H9 (cell line): ENCODE measurements around the gene CDNF. TPM values are rescaled to one million over a fixed set of nuclear protein-coding genes. Genes with fewer than 3 reads are reported as not detected.

Experiments used
- DNase-seq: peaks from one replicate; pipeline ENCODE4 v3.0.0-alpha.2; 2017
- H2AFZ ChIP-seq: one replicate; pipeline ENCODE4 v1.6.1; 2013; ENCODE audit warnings: mild to moderate bottlenecking, low read length, control low read depth, moderate library complexity
- H2AK5ac ChIP-seq: 2 replicates; pipeline ENCODE4 v1.6.1; 2013; ENCODE audit warnings: low read length, control low read depth, mixed read lengths; ENCODE audit not compliant: insufficient read length
- H2BK120ac ChIP-seq: one replicate; pipeline ENCODE4 v1.6.1; 2013; ENCODE audit warnings: low read depth, mild to moderate bottlenecking, low read length, control low read depth, inconsistent platforms; ENCODE audit not compliant: poor library complexity, severe bottlenecking
- H2BK12ac ChIP-seq: 2 replicates; pipeline ENCODE4 v1.6.1; 2013; ENCODE audit warnings: low read length, control low read depth, mixed read lengths, low read depth; ENCODE audit not compliant: insufficient read length
- H2BK15ac ChIP-seq: 2 replicates; pipeline ENCODE4 v1.6.1; 2013; ENCODE audit warnings: low read depth, low read length, control low read depth
- H2BK20ac ChIP-seq: one replicate; pipeline ENCODE4 v1.6.1; 2013; ENCODE audit warnings: low read depth, mild to moderate bottlenecking, low read length, control low read depth, inconsistent platforms; ENCODE audit not compliant: poor library complexity, severe bottlenecking
- H2BK5ac ChIP-seq: 2 replicates; pipeline ENCODE4 v1.6.1; 2013; ENCODE audit warnings: low read length, control low read depth, mixed read lengths; ENCODE audit not compliant: insufficient read length
- H3K14ac ChIP-seq: 2 replicates; pipeline ENCODE4 v1.6.1; 2013; ENCODE audit warnings: low read length, control low read depth; ENCODE audit not compliant: insufficient read depth
- H3K18ac ChIP-seq: 2 replicates; pipeline ENCODE4 v1.6.1; 2013; ENCODE audit warnings: low read depth, mild to moderate bottlenecking, mixed read lengths, low read length, control low read depth; ENCODE audit not compliant: insufficient read length
- H3K23ac ChIP-seq: 2 replicates; pipeline ENCODE4 v1.6.1; 2013; ENCODE audit warnings: low read length, control low read depth, mixed read lengths, low read depth; ENCODE audit not compliant: insufficient read length
- H3K23me2 ChIP-seq: 2 replicates; pipeline ENCODE4 v1.6.1; 2013; ENCODE audit warnings: low read depth, mild to moderate bottlenecking, mixed read lengths, low read length, control low read depth; ENCODE audit not compliant: insufficient read length, poor library complexity, severe bottlenecking
- H3K27ac ChIP-seq: 2 replicates; pipeline ENCODE4 v1.5.1; 2013; ENCODE audit warnings: low read length, control low read depth, mixed read lengths, low read depth; ENCODE audit not compliant: insufficient read length
- H3K27me3 ChIP-seq: 2 replicates; pipeline ENCODE4 v1.6.1; 2013; ENCODE audit warnings: low read length, control low read depth, inconsistent platforms; ENCODE audit not compliant: insufficient read depth
- H3K4ac ChIP-seq: 2 replicates; pipeline ENCODE4 v1.6.1; 2013; ENCODE audit warnings: low read depth, mild to moderate bottlenecking, control low read depth, inconsistent platforms, low read length, moderate library complexity
- H3K4me1 ChIP-seq: 2 replicates; pipeline ENCODE4 v1.6.1; 2013; ENCODE audit warnings: low read length, control low read depth, inconsistent platforms; ENCODE audit not compliant: insufficient read depth
- H3K4me2 ChIP-seq: 2 replicates; pipeline ENCODE4 v1.6.1; 2013; ENCODE audit warnings: low read length, control low read depth, mixed read lengths; ENCODE audit not compliant: insufficient read length, insufficient read depth
- H3K56ac ChIP-seq: 2 replicates; pipeline ENCODE4 v1.6.1; 2013; ENCODE audit warnings: low read depth, mild to moderate bottlenecking, mixed read lengths, low read length, control low read depth; ENCODE audit not compliant: insufficient read length
- H3K79me1 ChIP-seq: 2 replicates; pipeline ENCODE4 v1.6.1; 2013; ENCODE audit warnings: low read depth, mild to moderate bottlenecking, moderate library complexity, low read length, control low read depth, inconsistent platforms; ENCODE audit not compliant: insufficient read depth, poor library complexity, severe bottlenecking
- H3K79me2 ChIP-seq: 2 replicates; pipeline ENCODE4 v1.6.1; 2013; ENCODE audit warnings: low read length, control low read depth, inconsistent platforms; ENCODE audit not compliant: insufficient read depth
- H3K9ac ChIP-seq: 2 replicates; pipeline ENCODE4 v1.6.1; 2013; ENCODE audit warnings: low read length, control low read depth, mixed read lengths; ENCODE audit not compliant: insufficient read length; ENCODE audit errors: extremely low read depth
- H3K9me3 ChIP-seq: one replicate; pipeline ENCODE4 v1.6.1; 2013; ENCODE audit warnings: low read depth, low read length, inconsistent platforms; ENCODE audit not compliant: control insufficient read depth
- H3T11ph ChIP-seq: one replicate; pipeline ENCODE4 v1.6.1; 2013; ENCODE audit warnings: mild to moderate bottlenecking, low read length, control low read depth, inconsistent platforms
- H4K20me1 ChIP-seq: one replicate; pipeline ENCODE4 v1.6.1; 2013; ENCODE audit not compliant: control insufficient read depth, insufficient read length, insufficient read depth
- H4K5ac ChIP-seq: 2 replicates; pipeline ENCODE4 v1.6.1; 2013; ENCODE audit warnings: low read depth, mild to moderate bottlenecking, mixed read lengths, low read length, control low read depth; ENCODE audit not compliant: insufficient read length
- H4K8ac ChIP-seq: replicated peaks from 2 replicates; pipeline ENCODE4 v1.6.1; 2013; ENCODE audit warnings: low read length, control low read depth, mixed read lengths, low read depth; ENCODE audit not compliant: insufficient read length
- H4K91ac ChIP-seq: 2 replicates; pipeline ENCODE4 v1.6.1; 2013; ENCODE audit warnings: low read depth, mild to moderate bottlenecking, moderate library complexity, mixed read lengths, low read length, control low read depth; ENCODE audit not compliant: insufficient read length
- H3K27ac Mint-ChIP-seq, 3 experiments: 2 replicates in 2 of 3; 3 replicates in 1 of 3; pipeline ENCODE4 v1.8.0; 2020 to 2021; ENCODE audit warnings: mixed read lengths in 3 of 3, mild to moderate bottlenecking in 1 of 3, moderate library complexity in 1 of 3
- H3K27me3 Mint-ChIP-seq: 2 replicates; pipeline ENCODE4 v1.8.0; 2021; ENCODE audit warnings: low read depth, mild to moderate bottlenecking, moderate library complexity, mixed read lengths
- H3K36me3 Mint-ChIP-seq, 3 experiments: 2 replicates in 2 of 3; 3 replicates in 1 of 3; pipeline ENCODE4 v1.8.0; 2020 to 2021; ENCODE audit warnings: low read depth in 3 of 3, mixed read lengths in 3 of 3; ENCODE audit not compliant: insufficient read depth in 1 of 3
- H3K4me1 Mint-ChIP-seq, 2 experiments: 2 replicates each; pipeline ENCODE4 v1.8.0; 2020; ENCODE audit warnings: mixed read lengths in 2 of 2
- H3K4me3 Mint-ChIP-seq, 2 experiments: 2 replicates in 1 of 2; 3 replicates in 1 of 2; pipeline ENCODE4 v1.8.0; 2020 to 2021; ENCODE audit warnings: mild to moderate bottlenecking in 2 of 2, mixed read lengths in 2 of 2, moderate library complexity in 1 of 2
- H3K9me3 Mint-ChIP-seq, 2 experiments: 2 replicates in 1 of 2; 3 replicates in 1 of 2; pipeline ENCODE4 v1.8.0; 2020; ENCODE audit warnings: mild to moderate bottlenecking in 2 of 2, mixed read lengths in 2 of 2, moderate library complexity in 1 of 2
- CTCF ChIP-seq: fragments of 200-600 bp; sonication (generic); conservative IDR thresholded peaks from 3 replicates; pipeline ENCODE4 v1.8.0; 2021; ENCODE audit warnings: antibody characterized with exemption, mild to moderate bottlenecking
- WGBS: extraction: QIAGEN DNeasy Blood & Tissue Kit; methylation state at CpG from one replicate; pipeline ENCODE4 v1.1.7; 2013; ENCODE audit warnings: missing lambda C conversion rate, low lambda C conversion rate, mixed read lengths; ENCODE audit not compliant: insufficient read length; ENCODE audit errors: extremely low coverage; 5-methylcytosine and 5-hydroxymethylcytosine counted together
- total RNA-seq: library from RNA; stranded (reverse); gene quantifications from 2 replicates; pipeline ENCODE4 v1.2.1, GENCODE V29; 2021

The CDNF gene
- total RNA-seq, 1 experiment from 2014 or later: 1.3 TPM

- TF ChIP-seq CTCF: no peak
- Histone ChIP-seq H4K5ac (no peak overlapping the region), H2BK12ac (no peak overlapping the region), H3K4ac (no peak overlapping the region), H3K14ac (no peak overlapping the region), H3K56ac (no peak overlapping the region), H3K27ac (no peak overlapping the region), H4K91ac (no peak overlapping the region), H3K79me2 (no peaks in the 10 kb centered on the region), H3T11ph (no peak overlapping the region), H4K8ac (no peak overlapping the region), H2AK5ac (no peak overlapping the region), H3K18ac (no peak overlapping the region), H2BK20ac (no peak overlapping the region), H2BK15ac (no peak overlapping the region), H4K20me1 (no peaks in the 10 kb centered on the region), H3K23ac (no peak overlapping the region), H2AFZ (no peak overlapping the region), H2BK5ac (no peak overlapping the region), H3K23me2 (no peaks in the 10 kb centered on the region), H3K4me2 (no peak overlapping the region), H3K27me3 (no peaks in the 10 kb centered on the region), H3K9ac (no peak overlapping the region), H2BK120ac (no peak overlapping the region), H3K9me3 (no peaks in the 10 kb centered on the region), H3K79me1 (no peaks in the 10 kb centered on the region), H3K4me1 (no peaks in the 10 kb centered on the region)
- no peak for DNase-seq
- Mint-ChIP-seq H3K36me3 (no peaks in the 10 kb centered on the region), H3K9me3 (no peaks in the 10 kb centered on the region; a peak in 1 of 5 replicates), H3K27me3 (peaks cover 11% of the 10 kb centered on the region), H3K4me3 (no peak overlapping the region), H3K4me1 (peaks cover 13 to 14% of the 10 kb centered on the region in 2 experiments), H3K27ac (no peak overlapping the region)
- WGBS: no CpG with 5 or more reads among the region's 1 CpG
Observed at GRCh38 chr10:14826076-14826829, 11.6 kb downstream of the CDNF start.
